Measurements from ENCODE around the gene KCNMB4. TPM values are rescaled to one million over a fixed set of nuclear protein-coding genes. Genes with fewer than 3 reads are reported as not detected.

KCNMB4 gene, protein sequence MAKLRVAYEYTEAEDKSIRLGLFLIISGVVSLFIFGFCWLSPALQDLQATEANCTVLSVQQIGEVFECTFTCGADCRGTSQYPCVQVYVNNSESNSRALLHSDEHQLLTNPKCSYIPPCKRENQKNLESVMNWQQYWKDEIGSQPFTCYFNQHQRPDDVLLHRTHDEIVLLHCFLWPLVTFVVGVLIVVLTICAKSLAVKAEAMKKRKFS
- 0.58 and 1.3 TPM in 2 replicates for total RNA-seq (2014; rRNA removed; shearing (Covaris generic))

DNA sequence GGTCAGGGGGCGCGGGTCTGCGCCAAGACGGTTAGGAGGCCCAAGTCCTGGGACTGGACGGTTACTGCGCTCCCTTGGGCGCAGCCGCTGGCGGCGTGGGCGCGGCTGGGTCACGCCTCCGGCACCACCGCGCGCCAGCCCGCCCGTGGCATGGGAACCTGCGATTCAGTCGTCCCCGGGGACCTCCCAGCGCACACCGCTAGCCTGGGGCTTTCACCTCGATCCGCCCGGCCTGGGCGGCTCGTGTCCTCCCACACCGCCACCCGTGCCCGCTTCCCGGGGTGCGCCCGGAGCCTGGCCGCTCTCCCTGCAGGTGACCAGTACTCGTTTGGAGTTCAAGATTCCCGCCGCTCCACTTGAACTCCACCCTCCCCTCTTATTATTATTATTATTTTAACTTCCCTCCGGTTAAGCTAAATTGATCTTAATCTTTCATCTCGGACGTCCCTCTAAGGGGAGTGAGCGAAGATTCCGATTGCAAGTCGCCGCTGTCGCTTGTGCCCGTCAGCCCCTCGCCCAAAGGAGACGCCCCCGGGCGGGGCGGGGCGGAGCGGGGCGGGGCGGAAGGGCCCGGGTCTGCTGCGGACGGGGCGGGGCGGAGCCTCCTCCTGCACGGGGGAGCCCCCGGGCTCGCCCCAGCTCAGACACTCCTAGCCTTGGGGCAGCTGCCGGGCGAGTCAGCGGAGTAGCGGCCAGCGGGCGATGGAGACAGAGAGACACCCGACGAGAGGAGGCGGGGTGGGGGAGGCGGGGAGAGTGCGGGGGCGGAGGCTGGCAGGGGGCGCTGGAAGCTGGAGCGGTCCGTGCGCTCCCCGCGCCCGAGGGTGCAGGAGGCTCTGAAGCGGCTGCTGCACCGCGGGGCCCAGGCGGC, at the start of gene KCNMB4:
KCNMB4 (plus strand) TSS at position 643 of the 871 bp plus-strand sequence. CDS start 445 bp downstream, outside the sequence.
- peak; percentile 52 for DNase-seq (ENCODE audit: low spot score)

DNA sequence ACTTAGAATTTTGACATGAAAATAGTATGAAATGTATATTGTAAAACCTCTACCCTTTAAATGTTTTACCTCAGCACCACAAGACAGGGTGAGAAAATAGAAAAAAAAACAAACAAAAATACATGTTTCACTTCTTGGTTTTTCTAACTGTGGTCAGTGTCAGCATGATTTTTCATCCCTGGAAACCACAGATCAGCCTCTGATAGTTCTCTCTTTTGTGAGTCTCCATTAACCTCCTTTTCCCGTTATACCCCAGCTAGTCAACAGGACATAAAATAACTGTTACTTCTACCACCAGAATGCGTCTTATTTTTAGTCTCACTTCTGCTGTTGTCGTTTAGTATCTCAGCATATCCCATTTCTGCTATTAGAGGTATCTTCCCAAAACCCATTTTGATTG, 48.3 kb upstream of the KCNMB4 start:
- DNase-seq (ENCODE audit: low spot score) = no peak

DNA sequence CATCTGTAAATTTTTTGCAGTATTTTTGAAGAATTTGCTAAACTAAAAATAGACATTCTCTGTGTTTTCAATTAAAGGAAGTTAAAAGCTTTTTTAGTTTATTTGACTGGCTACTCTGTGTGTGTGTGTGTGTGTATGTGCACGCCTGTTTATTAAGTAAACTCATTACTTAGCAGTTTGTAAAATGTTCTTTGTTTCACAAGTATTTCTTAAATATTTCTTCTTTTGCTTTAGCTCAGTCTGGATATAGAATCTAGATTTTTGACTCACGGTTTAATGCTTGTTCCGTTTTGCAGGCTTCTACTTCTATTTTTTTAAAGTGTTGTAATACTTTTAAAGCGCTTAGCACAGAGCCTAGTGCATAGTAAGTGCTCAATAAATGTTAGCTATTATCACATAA, 46.5 kb upstream of the KCNMB4 start:
- DNase-seq (ENCODE audit: low spot score) = no peak

DNA sequence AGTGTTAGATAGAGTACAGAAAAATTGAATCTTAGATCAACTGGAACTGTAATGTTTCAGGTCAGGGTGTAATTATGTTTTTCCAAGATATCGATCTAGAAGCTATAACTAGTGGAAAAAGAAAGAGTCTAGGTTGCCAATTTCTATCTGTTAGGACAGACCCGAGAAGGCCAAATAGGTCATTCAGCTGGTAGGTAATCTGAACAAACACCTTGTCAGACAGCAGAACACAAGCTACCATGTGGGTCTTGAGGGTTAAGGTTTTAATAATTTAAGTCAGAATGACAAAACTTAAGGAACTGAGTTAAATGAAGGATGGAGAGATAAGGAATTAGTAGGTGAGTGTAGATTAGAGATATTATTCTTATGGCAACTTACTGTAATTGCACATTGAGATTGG, 44.9 kb upstream of the KCNMB4 start:
- DNase-seq (ENCODE audit: low spot score) = no peak

DNA sequence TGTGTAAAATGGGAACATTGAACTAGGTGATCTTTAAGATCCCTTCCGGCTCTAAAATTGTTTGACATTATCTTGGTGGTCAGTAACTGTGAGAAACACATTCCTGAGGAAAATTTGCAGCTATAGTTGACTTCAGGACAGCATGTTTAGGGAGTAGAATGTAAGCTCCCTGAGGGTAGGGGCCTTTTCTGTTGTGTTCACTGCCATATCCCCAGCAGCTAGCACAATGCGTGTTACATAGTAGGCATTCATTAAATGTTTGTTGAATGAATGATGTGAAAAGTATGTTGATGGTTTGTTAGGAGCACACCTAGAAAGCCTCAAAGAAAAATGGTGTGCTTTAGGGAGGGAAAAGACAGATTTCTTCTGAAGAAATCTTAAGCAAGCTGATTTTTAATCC, 38.5 kb upstream of the KCNMB4 start:
- DNase-seq (ENCODE audit: low spot score) = no peak

DNA sequence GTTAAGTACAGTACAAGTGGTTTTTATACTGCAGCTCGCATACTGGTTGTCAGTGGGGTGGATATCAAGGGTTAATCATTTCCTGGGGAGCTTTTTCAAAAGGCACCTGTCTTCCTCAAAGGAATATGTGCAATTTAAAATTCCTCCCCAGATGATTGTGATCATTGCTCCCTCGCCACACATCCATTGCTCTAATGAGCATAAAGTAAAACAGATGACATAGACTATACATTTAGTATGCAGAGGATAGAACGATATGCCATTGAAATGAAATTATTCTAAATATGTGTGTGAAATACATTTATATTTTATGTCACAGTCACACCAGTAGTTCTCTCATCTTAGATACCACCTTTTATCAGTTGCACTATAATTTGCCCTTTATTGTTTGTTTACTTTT, 36.4 kb upstream of the KCNMB4 start:
- DNase-seq (ENCODE audit: low spot score) = no peak

DNA sequence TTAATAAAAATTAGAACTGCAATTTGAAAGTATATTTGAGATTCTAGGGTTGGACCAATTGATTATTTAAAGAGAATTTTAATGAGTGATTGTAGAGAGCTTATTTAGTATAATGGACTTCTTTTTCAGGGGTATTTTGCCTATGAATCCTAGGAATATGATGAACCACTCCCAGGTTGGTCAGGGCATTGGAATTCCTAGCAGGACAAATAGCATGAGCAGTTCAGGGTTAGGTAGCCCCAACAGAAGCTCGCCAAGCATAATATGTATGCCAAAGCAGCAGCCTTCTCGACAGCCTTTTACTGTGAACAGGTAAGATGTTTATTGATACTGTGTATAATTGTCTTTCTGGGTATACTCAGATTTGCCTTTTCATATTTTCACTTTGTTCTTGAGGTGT, 35.9 kb upstream of the KCNMB4 start:
- no peak for DNase-seq (ENCODE audit: low spot score)

DNA sequence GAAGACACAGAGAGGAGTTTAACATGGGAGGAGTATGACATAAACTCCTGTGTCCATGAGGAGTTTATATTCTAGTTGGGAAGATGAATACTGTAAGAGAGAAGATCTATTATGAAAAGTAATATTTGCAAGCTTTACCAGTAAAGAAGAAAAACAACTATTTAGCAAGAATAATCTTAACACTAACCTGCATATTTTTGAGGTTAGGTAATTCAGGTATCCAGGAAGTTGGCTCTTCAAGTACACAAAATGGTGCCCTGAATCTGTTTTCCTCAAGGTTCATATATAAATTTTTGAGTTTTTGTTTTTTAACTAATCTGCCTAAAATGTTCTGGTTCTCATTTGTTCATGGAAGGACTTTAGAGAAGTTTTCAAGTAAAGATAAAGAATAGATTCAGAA, 33.9 kb upstream of the KCNMB4 start:
- no peak for DNase-seq (ENCODE audit: low spot score)

DNA sequence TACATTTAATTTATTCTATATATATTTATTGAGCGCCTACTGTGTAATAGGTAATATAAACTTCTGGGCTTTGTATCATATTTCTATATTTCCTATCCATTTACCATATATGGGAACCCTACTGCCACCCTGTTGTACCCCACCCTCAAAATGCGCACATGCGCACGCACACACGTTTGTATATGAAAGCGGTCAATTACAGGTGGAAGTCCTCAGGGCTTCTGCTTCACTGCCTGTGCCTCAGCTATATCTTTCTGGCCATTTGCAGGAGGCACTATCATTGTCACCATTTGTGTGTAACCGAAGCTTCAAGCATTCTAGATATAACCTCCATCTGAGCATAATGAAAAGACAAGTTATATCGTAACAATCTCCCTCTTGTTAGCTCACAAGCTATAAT, 31.3 kb upstream of the KCNMB4 start:
- no peak for DNase-seq (ENCODE audit: low spot score)

DNA sequence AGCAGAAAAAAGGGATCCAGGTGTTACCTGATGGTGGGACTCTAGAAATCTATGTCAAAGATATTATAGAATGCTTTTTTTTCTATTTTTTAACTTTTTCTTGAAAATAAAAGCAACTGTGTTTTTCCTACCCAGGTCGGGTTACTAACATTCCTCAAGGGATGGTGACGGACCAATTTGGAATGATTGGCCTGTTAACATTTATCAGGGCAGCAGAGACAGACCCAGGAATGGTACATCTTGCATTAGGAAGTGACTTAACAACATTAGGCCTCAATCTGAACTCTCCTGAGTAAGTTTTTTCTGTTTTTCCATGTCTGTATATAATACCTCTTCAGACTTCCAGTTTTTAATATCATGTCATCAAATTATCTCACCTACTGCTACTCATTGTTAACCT, 27.6 kb upstream of the KCNMB4 start:
- DNase-seq (ENCODE audit: low spot score) = no peak

DNA sequence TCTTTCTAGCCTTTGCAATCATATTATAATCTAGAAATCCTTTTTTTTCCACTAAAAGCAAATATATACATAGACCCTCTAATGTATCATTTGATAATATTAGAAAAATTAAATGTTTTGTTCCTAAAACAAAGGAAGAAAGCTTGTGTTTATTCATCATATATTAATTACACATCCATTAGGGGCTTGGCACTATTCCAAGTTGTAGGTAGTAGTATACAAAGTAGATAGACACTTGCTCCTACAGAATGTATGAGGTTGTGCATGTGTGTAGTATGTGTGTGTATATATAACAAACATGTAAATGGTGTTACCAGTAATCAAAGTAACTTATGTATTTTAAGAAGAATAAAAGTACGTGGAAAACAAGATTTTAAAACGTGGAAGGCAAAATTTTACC, 15.0 kb upstream of the KCNMB4 start:
- no peak for DNase-seq (ENCODE audit: low spot score)

DNA sequence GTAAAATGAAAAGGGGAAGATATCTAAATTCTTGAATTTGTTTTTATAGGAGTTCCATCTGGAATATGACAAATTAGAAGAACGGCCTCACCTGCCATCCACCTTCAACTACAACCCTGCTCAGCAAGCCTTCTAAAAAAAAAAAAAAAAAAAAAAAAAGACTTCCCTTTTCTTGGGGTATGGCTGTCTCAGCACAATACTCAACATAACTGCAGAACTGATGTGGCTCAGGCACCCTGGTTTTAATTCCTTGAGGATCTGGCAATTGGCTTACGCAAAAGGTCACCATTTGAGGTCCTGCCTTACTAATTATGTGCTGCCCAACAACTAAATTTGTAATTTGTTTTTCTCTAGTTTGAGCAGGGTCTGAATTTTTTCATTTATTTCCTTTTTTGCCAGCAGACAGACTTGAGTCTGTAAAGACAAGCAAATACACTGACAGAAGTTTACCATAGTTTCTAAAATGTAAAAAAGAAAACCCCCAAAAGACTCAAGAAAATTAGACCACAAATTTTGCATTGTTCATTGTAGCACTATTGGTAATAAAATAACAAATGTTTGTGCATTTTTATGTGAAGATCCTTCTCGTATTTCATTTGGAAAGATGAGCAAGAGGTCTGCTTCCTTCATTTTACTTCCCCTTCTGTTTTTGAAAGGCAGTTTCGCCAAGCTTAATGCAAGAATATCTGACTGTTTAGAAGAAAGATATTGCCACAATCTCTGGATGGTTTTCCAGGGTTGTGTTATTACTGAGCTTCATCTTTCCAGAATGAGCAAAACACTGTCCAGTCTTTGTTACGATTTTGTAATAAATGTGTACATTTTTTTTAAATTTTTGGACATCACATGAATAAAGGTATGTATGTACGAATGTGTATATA, 12.1 kb upstream of the KCNMB4 start:
- DNase-seq (ENCODE audit: low spot score) = no peak

DNA sequence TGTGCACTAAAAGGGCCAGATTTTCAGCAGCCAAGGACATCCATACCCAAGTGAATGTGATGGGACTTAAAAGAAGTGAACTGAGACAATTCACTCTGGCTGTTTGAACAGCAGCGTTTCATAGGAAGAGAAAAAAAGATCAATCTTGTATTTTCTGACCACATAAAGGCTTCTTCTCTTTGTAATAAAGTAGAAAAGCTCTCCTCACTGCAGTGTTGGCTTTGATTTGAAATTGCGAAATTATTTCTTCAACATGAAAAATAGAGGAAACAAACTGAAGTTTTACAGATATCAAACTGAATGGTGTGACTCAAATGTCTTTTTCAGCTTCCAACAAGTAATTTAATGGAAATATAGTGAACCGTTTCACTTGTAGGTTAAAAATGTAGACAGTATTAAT, 11.3 kb upstream of the KCNMB4 start:
- no peak for DNase-seq (ENCODE audit: low spot score)

DNA sequence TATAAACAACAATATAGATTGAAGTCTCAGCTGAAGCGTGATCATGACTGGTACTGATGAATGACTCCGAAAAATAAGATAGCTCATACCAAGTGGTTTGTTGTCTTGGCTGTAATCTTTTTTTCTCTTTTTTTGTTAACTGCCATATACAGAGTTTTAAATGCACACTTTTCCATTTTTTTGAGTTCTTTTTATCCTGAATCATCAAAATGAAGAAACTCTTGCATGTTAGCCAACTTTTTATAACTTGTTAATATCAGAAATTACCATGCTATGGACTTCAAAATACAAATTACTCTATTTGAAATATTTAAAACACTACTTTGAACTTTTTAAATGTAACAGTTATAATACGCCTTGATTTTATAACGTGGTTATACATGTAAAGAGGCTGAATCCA, 10.1 kb upstream of the KCNMB4 start:
- DNase-seq (ENCODE audit: low spot score) = no peak

DNA sequence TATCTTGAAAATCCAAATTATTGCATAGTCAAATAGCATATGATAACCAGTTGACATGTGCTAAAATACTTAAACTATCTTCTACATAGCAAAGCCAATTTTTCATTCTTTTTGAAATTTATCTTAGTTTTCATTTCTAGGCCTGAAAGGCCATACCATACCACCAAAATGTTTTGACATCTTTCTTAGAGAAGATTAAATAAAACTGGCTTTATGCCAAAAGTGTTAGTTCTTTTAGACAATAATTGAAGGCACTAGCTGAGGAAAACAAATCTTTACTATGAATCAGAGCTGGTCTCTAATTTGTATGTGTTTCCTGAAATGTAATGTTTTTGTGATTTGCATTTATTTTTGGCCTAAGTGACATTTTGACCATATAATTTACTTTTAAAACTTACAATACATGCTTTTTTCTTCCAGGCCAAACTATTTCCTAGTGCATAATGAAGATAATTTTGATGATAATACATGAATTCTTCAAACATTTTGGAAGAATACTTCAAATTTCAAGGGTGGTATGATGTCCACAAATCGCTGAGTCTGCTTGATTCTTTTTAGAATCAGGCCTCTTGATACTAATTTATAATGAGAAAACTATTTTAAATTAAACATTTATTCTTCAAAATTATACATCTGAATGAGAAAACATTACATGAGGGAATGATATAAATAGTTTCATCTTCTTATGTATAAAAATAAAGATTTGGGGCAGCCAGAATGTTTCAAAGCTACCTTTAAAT, 6.5 kb upstream of the KCNMB4 start:
- DNase-seq (ENCODE audit: low spot score) = no peak

DNA sequence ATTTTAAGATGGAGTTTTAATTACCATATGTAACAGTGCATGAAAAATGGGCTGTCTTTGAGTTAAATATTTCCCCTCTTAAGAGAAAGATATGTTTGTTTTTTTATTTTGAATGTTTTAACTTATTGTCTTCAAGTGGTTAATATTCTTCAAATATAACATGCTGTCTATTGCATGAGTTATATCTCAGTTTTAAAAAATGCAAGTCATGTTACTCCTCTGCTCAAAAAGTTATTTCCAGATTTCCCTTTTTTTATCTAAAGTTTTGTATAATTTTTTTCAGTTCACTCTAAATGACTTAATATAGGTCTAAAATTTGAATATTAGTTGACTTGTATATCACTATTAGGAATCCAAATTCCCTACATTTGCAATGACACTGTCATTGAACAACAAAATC, 5.9 kb upstream of the KCNMB4 start:
- DNase-seq (ENCODE audit: low spot score) = no peak

DNA sequence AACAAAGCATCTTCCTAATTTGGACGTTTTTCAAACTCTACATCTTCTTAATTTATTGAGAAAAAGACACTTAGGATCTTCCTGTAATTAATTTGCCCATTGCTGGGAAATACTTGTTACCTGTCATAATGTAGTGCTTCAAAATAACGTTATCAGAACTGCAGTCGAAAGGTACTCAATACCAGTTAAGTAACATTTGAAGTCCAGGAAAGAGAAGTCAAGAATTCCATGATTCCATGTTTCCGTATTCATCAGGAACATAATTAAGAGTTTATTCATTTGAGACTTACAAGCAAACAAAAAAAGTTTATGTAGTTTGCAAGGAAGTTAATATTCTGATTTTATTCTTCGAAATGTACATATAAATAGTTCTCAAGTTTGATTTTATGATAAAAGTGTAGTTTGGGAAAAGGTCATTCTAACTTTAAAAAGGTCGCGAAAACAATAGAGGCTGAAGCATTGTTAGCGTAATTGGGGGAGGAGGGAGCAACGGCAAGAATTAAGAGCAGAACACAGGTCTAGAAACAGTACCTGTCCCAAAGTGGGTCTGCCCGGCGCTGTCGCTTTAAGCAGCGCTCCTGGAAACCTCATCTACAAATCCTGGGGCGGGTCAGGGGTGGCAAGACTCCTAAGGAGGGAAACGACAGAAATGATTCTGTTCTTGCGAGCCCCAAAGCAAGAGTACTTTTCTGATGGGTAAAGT, 1.2 kb upstream of the KCNMB4 start:
- DNase-seq (ENCODE audit: low spot score) = peak; percentile 22

DNA sequence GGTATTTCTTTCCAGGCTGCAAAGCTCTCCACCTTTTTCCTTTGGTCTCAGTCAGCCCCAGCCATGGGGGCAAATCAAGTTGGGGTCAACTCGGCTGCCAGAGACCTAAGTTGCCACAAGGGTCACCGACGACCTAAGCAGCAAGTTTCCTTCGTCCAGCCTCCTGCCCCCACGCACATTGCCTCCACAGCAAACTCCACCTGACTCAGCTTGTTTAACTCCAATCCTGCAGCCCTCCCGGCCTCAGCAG, 767 bp upstream of the KCNMB4 start:
- DNase-seq (ENCODE audit: low spot score) = no peak

DNA sequence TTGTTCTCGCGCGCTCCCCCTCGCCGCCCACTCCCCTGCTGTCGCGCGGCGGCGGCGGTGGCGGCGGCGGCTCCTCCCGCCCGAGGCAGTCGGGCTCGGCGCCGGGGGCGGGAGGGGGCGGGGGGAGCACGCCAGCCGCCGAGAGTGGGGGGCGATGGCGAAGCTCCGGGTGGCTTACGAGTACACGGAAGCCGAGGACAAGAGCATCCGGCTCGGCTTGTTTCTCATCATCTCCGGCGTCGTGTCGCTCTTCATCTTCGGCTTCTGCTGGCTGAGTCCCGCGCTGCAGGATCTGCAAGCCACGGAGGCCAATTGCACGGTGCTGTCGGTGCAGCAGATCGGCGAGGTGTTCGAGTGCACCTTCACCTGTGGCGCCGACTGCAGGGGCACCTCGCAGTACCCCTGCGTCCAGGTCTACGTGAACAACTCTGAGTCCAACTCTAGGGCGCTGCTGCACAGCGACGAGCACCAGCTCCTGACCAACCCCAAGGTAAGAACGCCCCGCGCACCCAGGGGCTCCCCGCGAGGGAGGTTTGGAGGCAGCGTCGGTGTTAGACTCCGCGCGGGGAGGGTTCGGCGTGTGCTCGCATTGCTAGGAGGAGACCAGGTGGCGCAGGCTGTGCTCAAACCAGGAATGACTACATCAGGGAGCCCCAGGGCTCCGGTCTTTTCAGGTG, 629 bp downstream of the KCNMB4 start:
- DNase-seq (ENCODE audit: low spot score) = peak; percentile 66

DNA sequence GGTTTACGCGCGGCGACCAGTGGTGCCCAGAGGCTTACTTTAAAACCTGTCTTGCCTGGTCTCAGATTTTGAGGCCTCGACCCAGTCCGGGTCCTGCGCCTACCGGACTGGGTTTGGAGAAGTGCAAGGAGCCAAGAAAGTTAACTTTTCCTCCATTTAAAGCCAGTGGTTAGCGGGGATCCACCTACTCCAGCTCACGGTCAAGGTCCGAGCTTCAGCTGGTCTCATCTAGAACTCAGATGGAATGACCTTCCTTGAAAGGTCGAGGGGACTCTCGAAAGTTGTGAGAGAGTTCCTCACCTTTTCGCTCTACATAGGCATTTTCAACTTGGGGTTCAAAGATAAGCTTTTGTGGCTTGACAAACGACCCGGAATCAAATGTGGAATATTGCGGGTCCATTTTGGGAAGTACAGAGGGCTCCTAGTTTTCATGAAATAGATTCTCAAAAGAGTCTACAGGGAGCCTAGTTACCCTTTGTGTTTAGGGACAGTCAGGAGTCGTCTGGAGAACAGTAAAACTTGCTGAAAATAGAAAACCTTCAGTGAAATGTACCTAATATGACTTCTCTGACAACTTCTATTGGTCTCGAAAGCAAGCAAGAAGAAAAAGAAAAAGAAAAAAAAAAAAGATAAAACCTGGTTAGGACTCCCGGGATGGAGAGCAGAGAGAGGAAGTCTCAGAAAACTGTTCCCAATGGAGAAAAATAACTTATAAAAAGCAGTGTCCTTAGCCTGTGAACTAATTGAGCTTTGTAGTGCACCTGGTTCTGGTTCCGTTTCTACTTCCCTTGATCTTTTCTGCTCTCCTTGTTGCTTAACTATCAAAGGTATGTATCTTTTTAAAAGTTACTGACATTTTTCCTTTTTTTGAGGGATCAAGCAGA, 1.4 kb downstream of the KCNMB4 start:
- DNase-seq (ENCODE audit: low spot score) = no peak

Measured in HT-29 (cell line).